Common myeloid progenitor, CD34-positive (primary cell): ENCODE measurements around the gene ITPR3.

Experiments used
- CTCF ChIA-PET: fragments of 350-600 bp; sonication (Branson Sonifier 250); formaldehyde crosslinking; loops from one replicate; lab custom pipeline; 2021; ENCODE audit warnings: antibody characterized with exemption; lab: Charles Lee
- POLR2A ChIA-PET: fragments of 350-600 bp; sonication (Branson Sonifier 250); formaldehyde crosslinking; loops from one replicate; lab custom pipeline; 2021; ENCODE audit warnings: antibody characterized with exemption; lab: Charles Lee
- DNase-seq, 3 donors: peaks; one replicate each; pipeline versions ENCODE4 v3.0.0 to v3.0.0-alpha.2; 2013
- H3K27ac ChIP-seq, 2 experiments: 1 replicate in 1 of 2; 2 replicates in 1 of 2; pipeline ENCODE4 v1.7.0; 2013; ENCODE audit warnings: inconsistent platforms in 2 of 2, low read length in 2 of 2, mild to moderate bottlenecking in 2 of 2, low read depth in 1 of 2, moderate library complexity in 1 of 2; ENCODE audit not compliant: severe bottlenecking in 2 of 2, insufficient read depth in 1 of 2, poor library complexity in 1 of 2
- H3K27me3 ChIP-seq, 5 experiments: replicated peaks in 2 of 5; 1 replicate in 3 of 5; 2 replicates in 2 of 5; pipeline versions ENCODE4 v1.6.1 to v1.7.0; 2013; ENCODE audit warnings: low read length in 4 of 5, mild to moderate bottlenecking in 2 of 5, moderate library complexity in 2 of 5, inconsistent platforms in 1 of 5; ENCODE audit not compliant: insufficient read depth in 5 of 5, control insufficient read depth in 4 of 5
- H3K36me3 ChIP-seq, 4 experiments: 1 replicate in 2 of 4; 2 replicates in 2 of 4; pipeline versions ENCODE4 v1.6.1 to v1.7.0; 2013; ENCODE audit warnings: low read length in 3 of 4, control low read depth in 1 of 4, mild to moderate bottlenecking in 1 of 4; ENCODE audit not compliant: control insufficient read depth in 4 of 4, insufficient read depth in 4 of 4
- H3K4me1 ChIP-seq, 4 experiments: 1 replicate in 3 of 4; 2 replicates in 1 of 4; pipeline versions ENCODE4 v1.6.1 to v1.7.1; 2013; ENCODE audit warnings: low read length in 3 of 4, mild to moderate bottlenecking in 3 of 4, control low read depth in 1 of 4, inconsistent platforms in 1 of 4, moderate library complexity in 1 of 4; ENCODE audit not compliant: control insufficient read depth in 4 of 4, insufficient read depth in 4 of 4; ENCODE audit errors: control extremely low read depth in 1 of 4
- H3K4me3 ChIP-seq, 7 experiments: 1 replicate in 4 of 7; 2 replicates in 3 of 7; pipeline versions ENCODE4 v1.5.1 to v1.7.0; 2013; ENCODE audit warnings: mild to moderate bottlenecking in 7 of 7, low read length in 6 of 7, moderate library complexity in 6 of 7, inconsistent platforms in 2 of 7, low read depth in 2 of 7, control low read depth in 1 of 7; ENCODE audit not compliant: insufficient read depth in 4 of 7, control insufficient read depth in 1 of 7; ENCODE audit errors: extremely low read depth in 1 of 7
- H3K9me3 ChIP-seq, 5 experiments: 1 replicate in 4 of 5; 2 replicates in 1 of 5; pipeline versions ENCODE4 v1.6.1 to v1.7.1; 2013; ENCODE audit warnings: low read length in 4 of 5, mild to moderate bottlenecking in 2 of 5, inconsistent platforms in 1 of 5, low read depth in 1 of 5, moderate library complexity in 1 of 5; ENCODE audit not compliant: control insufficient read depth in 4 of 5, insufficient read depth in 2 of 5; ENCODE audit errors: control extremely low read depth in 1 of 5
- WGBS: methylation state at CpG from one replicate; pipeline ENCODE4 v1.1.5; 2013; ENCODE audit not compliant: insufficient coverage; 5-methylcytosine and 5-hydroxymethylcytosine counted together

Gene ITPR3

DNA sequence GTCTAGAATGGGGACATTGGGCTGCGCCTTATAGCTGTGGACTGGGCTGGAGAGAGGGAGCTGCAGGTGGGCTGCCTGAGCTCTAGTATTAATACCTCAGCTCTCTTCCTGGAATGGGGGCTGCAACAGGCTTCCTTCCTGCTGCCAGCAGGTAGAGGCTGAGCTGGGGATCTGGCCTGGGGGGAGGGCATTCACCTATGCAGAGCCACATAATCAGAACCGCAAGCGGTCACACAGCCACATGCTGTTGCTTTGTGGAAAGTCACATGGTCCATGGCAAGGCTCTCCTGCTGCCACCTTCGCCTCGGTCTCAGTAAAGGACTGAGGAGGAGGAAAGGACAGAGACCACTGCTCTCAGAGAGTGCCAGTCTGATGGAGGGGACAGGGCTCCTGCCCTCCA, 35.7 kb downstream of the ITPR3 start:
- no peak overlapping the region for H3K4me3 ChIP-seq
- no peaks in the 10 kb centered on the region for H3K9me3 ChIP-seq
- no peak for DNase-seq
- CTCF ChIA-PET: interaction anchor here (0.8 to 1.1 kb wide), 2 partner anchors 38 to 44 kb away, joined by 3 read pairs; no protein-coding TSS in a partner anchor
- H3K27ac ChIP-seq: no peak overlapping the region
- H3K27me3 ChIP-seq: peaks cover 0 to 2% (median 0%) of the 10 kb centered on the region in 5 experiments
- WGBS: 95% methylated on average over 4 of the region's 5 CpGs
- H3K36me3 ChIP-seq: no peaks in the 10 kb centered on the region
- POLR2A ChIA-PET: no interaction called here
- H3K4me1 ChIP-seq: peaks cover 0 to 27% (median 6%) of the 10 kb centered on the region in 4 experiments

DNA sequence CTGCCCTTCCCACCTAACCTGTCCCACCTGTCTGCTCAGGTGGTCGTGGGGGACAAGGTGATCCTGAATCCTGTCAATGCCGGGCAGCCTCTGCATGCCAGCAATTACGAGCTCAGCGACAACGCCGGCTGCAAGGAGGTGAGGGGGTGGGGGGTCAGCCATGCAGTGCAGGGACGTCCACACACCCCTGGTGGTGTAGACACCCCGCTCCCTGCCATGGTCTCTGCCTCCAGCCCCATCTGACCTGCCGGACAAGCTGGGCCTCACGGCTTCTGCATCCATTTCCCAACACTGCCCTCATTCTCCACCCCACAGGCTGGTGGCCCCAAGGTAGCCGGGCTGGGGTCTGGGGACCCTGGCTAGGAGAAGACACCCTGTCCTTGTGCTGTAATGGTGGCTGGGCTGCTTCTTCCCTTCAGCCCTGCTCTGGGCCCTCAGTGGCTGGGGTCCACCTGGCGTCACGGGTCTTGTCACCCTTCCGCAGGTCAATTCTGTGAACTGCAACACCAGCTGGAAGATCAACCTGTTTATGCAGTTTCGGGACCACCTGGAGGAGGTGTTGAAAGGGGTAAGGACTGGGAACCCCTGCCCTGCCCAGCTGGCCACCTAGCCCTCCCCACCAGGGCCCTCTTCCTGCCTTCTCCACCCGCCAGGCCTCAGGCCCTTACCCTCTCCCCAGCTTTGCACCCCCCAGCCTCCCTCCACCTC, 38.0 kb downstream of the ITPR3 start:
- CTCF ChIA-PET: interaction anchor here (0.6 to 1.0 kb wide), 3 partner anchors 39 to 56 kb away, joined by 3 read pairs; no protein-coding TSS in a partner anchor
- Histone ChIP-seq H3K4me1 (peaks cover 0 to 23% (median 2%) of the 10 kb centered on the region in 4 experiments), H3K27ac (no peak overlapping the region), H3K9me3 (no peaks in the 10 kb centered on the region), H3K4me3 (no peak overlapping the region), H3K36me3 (no peaks in the 10 kb centered on the region), H3K27me3 (peaks cover 0 to 2% (median 0%) of the 10 kb centered on the region in 5 experiments)
- POLR2A ChIA-PET: no interaction called here
- 99% methylated on average over 9 of the region's 16 CpGs for WGBS
- no peak for DNase-seq

- Histone ChIP-seq H3K27ac (no peak overlapping the region), H3K36me3 (no peaks in the 10 kb centered on the region), H3K9me3 (no peaks in the 10 kb centered on the region), H3K27me3 (peaks cover 0 to 2% (median 0%) of the 10 kb centered on the region in 5 experiments), H3K4me3 (no peak overlapping the region), H3K4me1 (peaks cover 0 to 19% (median 2%) of the 10 kb centered on the region in 4 experiments)
- CTCF ChIA-PET: interaction anchor here (1.0 kb wide), 1 partner anchor 41 kb away, joined by 3 read pairs; no protein-coding TSS in a partner anchor
- 97% methylated on average over 6 of the region's 6 CpGs for WGBS
- POLR2A ChIA-PET: no interaction called here
- DNase-seq: no peak
These were observed 38.9 kb downstream of the ITPR3 start for GRCh38 chr6:33659986-33660385.

- DNase-seq: no peak
- Histone ChIP-seq H3K27ac (no peak overlapping the region), H3K9me3 (no peaks in the 10 kb centered on the region), H3K27me3 (peaks cover 0 to 2% (median 0%) of the 10 kb centered on the region in 5 experiments), H3K4me3 (no peak overlapping the region), H3K36me3 (no peaks in the 10 kb centered on the region), H3K4me1 (peaks cover 0 to 11% (median 0%) of the 10 kb centered on the region in 4 experiments)
- CTCF ChIA-PET: interaction anchor here (1.1 kb wide), 1 partner anchor 9 kb away, joined by 5 read pairs; no protein-coding TSS in a partner anchor
- POLR2A ChIA-PET: no interaction called here
- 98% methylated on average over 7 of the region's 10 CpGs for WGBS
These were observed 40.1 kb downstream of the ITPR3 start for GRCh38 chr6:33661106-33661838.

- Histone ChIP-seq H3K9me3 (no peaks in the 10 kb centered on the region), H3K36me3 (peaks cover 0 to 4% (median 0%) of the 10 kb centered on the region in 4 experiments), H3K27me3 (peaks cover 0 to 2% (median 0%) of the 10 kb centered on the region in 5 experiments), H3K27ac (no peak overlapping the region), H3K4me1 (peaks cover 0 to 1% (median 0%) of the 10 kb centered on the region in 4 experiments), H3K4me3 (no peak overlapping the region)
- no peak for DNase-seq
- CTCF ChIA-PET: interaction anchor here (1.1 kb wide), 1 partner anchor 10 kb away, joined by 5 read pairs; no protein-coding TSS in a partner anchor
- WGBS: 95% methylated on average over 10 of the region's 11 CpGs
- POLR2A ChIA-PET: no interaction called here
These were observed 41.2 kb downstream of the ITPR3 start for GRCh38 chr6:33662318-33662717.

DNA sequence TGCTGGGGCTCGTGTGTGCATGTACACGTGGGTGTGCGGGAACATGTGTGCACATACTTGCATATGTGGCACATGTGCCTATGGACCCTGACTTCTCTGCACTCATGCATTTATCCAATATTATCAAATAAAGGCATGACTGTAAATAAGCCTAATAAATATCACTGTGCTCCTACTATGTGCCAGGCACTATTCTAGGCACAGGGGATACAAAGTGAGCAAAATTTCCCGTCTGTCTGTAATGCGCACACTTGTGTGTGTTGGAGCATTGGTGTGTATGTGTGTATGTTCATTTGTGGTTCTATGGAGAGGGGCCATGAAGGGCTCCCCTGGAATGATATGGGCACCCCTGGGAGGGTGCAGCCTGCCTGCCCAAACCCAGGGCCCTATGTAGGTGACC, 41.9 kb downstream of the ITPR3 start:
- DNase-seq: no peak
- H3K4me3 ChIP-seq: no peak overlapping the region
- peaks cover 0 to 7% (median 0%) of the 10 kb centered on the region in 4 experiments for H3K36me3 ChIP-seq
- peaks cover 0 to 2% (median 0%) of the 10 kb centered on the region in 5 experiments for H3K27me3 ChIP-seq
- no peaks in the 10 kb centered on the region for H3K9me3 ChIP-seq
- H3K27ac ChIP-seq: no peak overlapping the region
- 86% methylated on average over 1 of the region's 5 CpGs for WGBS
- H3K4me1 ChIP-seq: no peaks in the 10 kb centered on the region
- POLR2A ChIA-PET: no interaction called here
- CTCF ChIA-PET: no interaction called here
